ENCODE data around the gene PDGFA.
"Not testable (repeated sequence)": the region's sequence is repeated elsewhere in the genome, so short reads cannot be mapped to it uniquely, and the experiment has no call there.

The PDGFA gene

GRCh38 chr7:552151-552867 lies 32.7 kb upstream of the PDGFA start:
- FAIRE-seq: not testable (repeated sequence)

DNA sequence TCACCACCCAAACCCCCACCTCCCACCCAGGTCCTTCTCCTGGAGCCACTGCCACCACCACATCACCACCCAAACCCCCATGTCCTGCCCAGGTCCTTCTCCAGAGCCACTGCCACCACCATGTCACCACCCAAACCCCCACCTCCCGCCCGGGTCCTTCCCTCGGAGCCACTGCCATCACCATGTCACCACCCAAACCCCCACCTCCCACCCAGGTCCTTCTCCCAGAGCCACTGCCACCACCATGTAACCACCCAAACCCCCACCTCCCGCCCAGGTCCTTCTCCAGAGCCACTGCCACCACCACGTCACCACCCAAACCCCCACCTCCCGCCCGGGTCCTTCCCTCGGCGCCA lies 31.9 kb upstream of the PDGFA start:
- not testable (repeated sequence) for FAIRE-seq

GRCh38 chr7:550881-551614 lies 31.4 kb upstream of the PDGFA start:
- FAIRE-seq: no peak

DNA sequence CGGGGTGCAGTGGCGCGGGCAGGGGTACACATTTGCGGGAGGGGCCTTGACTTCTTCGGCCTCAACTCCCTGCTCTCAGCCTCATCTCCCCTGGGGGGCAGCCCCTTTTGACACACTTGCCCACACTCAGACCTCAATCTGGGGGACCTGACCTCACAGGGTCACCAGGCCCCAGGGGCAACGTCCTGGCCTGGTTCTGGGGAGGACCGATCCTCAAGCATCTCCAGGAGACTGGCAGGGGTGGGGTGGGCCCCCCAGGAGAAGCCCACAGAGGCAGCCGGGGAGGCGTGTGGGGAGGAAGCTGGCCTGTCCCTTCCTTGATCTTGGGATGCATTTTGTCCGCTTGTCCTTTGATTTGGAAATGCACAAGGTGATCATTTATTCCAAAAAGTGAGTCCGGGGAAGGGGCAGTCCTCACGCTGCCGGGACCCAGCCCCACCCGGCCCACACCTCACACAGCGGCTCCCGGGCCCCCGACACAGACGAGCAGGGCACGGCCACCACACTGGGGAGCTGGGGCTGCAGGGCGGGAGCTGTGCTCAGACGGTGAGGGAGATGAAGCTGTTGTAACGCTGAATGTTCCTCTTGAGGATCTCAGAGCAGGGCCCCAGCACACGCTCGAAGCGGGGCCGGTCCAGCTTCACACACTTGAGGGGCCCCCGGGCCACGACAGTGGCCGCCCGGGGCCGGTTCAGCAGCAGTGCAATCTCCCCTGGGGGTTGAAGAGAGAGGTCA lies 30.4 kb upstream of the PDGFA start:
- FAIRE-seq: no peak

GRCh38 chr7:549066-549890 lies 29.6 kb upstream of the PDGFA start:
- FAIRE-seq: no peak

DNA sequence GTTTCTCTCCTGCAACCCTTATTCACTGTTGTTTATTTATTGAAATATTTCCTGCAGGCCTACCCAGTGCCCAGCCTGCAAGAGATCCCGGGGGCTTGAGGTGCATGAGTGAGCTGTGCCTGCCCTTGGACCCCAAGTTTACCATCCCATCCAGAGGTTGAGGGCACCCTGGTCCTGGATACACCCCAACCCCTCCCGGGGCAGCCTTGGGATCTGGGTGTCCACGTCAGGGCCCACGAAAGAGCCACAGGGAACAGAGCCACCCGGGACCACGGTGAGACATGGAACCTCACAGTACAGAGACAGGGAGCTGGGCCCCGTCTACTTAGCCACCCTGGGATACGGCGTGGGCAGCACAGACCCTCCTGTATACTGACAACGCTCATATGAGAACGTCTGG lies 28.8 kb upstream of the PDGFA start:
- FAIRE-seq: no peak

- no peak for FAIRE-seq
Measured at GRCh38 chr7:545470-545869, 25.8 kb upstream of the PDGFA start.

GRCh38 chr7:544338-545221 lies 24.9 kb upstream of the PDGFA start:
- FAIRE-seq: no peak

DNA sequence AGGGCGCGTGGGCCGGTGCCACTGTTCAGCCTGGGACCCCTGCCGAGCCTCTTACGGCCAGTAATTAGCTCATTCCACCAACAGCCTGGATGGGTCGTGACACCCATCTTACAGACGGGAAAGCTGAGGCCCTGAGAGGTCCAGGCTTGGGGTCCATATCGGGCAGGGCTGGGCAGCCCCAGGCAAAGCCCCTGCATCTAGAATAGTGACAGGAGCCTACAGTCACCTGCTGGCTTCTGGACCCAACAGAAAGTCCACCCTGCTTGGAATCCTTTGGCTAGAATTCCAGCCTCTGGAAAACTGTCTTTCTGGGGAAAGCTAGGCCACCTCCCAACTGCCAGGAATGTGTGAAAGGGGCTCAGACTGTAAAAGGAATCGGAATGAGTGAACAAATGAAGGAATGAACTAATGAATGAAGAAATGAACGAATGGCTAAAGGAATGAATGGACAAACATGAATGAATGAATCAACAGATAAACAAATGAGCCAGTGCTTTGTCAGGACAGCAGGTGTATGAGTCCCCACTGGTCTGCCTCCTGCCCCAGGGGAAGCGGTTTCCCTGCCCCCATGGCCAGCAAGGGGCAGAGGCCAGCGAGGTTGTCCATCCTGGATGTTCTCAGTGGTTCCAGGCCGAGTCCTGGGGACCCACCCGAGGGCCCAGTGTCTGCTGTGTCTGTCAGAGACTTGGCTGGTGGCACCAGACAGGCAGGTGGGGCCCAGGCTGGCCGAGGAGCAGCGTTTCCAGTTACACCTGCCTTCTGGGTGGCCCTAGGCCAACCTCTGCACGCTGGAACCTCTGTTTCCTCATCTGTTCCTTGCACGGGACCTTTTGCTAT lies 24.1 kb upstream of the PDGFA start:
- FAIRE-seq: no peak

- no peak for FAIRE-seq
Measured at GRCh38 chr7:542713-543500, 23.3 kb upstream of the PDGFA start.

DNA sequence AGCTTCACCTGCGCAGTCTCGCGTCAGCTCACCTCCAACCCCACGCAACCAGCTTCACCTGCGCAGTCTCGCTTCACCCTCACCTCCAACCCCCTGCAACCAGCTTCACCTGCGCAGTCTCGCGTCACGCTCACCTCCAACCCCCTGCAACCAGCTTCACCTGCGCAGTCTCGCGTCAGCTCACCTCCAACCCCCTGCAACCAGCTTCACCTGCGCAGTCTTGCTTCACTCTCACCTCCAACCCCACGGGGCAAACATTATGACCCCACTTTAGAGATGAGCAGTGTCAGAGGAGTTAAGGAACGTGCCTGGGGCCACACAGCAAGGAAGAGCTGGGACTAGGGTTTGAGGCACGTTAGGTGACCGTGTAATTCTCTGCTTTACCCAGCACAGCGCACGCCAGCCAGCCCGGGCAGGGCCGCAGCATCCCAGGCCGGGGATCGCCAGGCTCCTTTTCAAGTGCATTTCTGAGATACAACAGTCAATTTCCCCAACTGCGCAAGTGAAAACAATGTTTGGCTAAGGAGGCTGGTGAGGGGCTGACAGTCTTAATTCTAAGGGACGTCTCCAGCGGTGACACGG lies 22.6 kb upstream of the PDGFA start:
- no peak for FAIRE-seq

GRCh38 chr7:541661-542060 lies 22.0 kb upstream of the PDGFA start:
- FAIRE-seq: no peak

DNA sequence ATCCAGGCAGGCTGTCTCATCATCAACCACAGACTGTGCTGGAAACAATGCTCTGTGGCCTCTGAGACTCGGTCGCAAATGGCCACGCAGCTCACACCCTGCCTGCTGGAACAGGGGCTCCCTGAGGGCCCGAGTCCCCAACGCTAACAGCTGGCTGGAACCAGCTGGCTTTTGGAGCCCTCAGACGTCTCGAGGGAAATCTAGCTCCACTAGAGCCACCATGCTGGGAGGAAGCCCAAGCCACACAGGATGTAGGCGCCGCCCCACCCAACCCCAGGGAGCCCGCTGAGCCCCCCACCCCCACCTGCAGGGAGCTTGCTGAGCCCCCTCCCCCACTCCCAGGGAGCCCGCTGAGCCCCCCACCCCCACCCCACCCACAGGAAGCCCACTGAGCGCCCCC lies 21.4 kb upstream of the PDGFA start:
- FAIRE-seq: no peak

- FAIRE-seq: no peak
Measured at GRCh38 chr7:540579-540978, 20.9 kb upstream of the PDGFA start.

DNA sequence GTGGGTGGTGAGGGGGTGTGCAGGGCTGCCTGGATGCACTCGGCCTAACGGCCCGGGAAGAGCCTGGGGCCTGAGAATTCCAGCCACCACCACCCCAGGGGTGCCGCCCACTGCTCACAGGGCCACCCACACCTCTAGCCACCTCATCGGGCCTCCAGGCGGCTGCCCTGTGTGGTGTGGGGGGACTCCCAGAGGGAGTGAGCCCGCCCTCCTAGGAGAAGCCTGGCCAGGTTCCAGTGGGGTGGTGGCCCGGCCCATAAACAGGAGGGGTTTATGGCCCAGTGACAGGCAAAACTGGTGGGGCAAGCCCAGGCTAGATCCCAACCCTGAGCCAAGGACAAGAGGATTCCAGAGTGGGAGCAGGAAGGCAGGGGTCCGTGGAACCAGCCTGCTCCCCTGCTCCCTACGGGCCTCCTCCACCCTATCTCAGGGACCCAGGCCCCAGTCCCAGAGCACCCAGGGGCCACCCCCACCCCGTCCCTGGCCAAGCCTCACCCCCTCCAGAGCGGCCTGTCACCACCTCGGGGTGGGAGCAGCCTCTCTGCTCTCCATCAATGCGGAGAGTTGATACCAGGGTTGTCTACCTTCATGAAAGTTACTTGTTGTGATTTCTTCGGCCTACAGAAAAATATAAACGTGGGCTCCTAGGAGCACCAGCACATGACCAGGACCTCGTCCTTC lies 20.2 kb upstream of the PDGFA start:
- FAIRE-seq: no peak

- FAIRE-seq: no peak
Measured at GRCh38 chr7:538764-539685, 19.4 kb upstream of the PDGFA start.

- FAIRE-seq: no peak
Measured at GRCh38 chr7:537911-538634, 18.4 kb upstream of the PDGFA start.
